Measurements from ENCODE around the gene DNMT1.
"Not testable (repeated sequence)": the region's sequence is repeated elsewhere in the genome, so short reads cannot be mapped to it uniquely, and the experiment has no call there.

Gene DNMT1

GRCh38 chr19:10220695-10221094 lies 25.9 kb upstream of the DNMT1 start:
- DNase-seq, result no peak

GRCh38 chr19:10219678-10220077 lies 24.9 kb upstream of the DNMT1 start:
- peak; percentile 36 for DNase-seq

GRCh38 chr19:10217085-10217484 lies 22.3 kb upstream of the DNMT1 start:
- no peak for DNase-seq

- no peak for DNase-seq
Observed at GRCh38 chr19:10214784-10215183, 20.0 kb upstream of the DNMT1 start.

- DNase-seq, result no peak
Observed at GRCh38 chr19:10211691-10212090, 16.9 kb upstream of the DNMT1 start.

- no peak for DNase-seq
Observed at GRCh38 chr19:10211061-10211460, 16.3 kb upstream of the DNMT1 start.

- DNase-seq, result no peak
Observed at GRCh38 chr19:10209315-10209714, 14.6 kb upstream of the DNMT1 start.

- DNase-seq, result no peak
Observed at GRCh38 chr19:10207026-10207425, 12.3 kb upstream of the DNMT1 start.

GRCh38 chr19:10206226-10206885 lies 11.6 kb upstream of the DNMT1 start:
- DNase-seq, result no peak

GRCh38 chr19:10205636-10206035 lies 10.9 kb upstream of the DNMT1 start:
- no peak for DNase-seq

- no peak for DNase-seq
Observed at GRCh38 chr19:10203686-10204085, 8.9 kb upstream of the DNMT1 start.

- DNase-seq, result no peak
Observed at GRCh38 chr19:10201176-10201575, 6.4 kb upstream of the DNMT1 start.

GRCh38 chr19:10200101-10200500 lies 5.3 kb upstream of the DNMT1 start:
- not testable (repeated sequence) for DNase-seq

- not testable (repeated sequence) for DNase-seq
Observed at GRCh38 chr19:10198889-10199644, 4.3 kb upstream of the DNMT1 start.

GRCh38 chr19:10195199-10195519 lies 406 bp upstream of the DNMT1 start:
- DNase-seq, result no peak

GRCh38 chr19:10193790-10194499 lies 808 bp downstream of the DNMT1 start:
- DNase-seq, result peak; percentile 42

- peak; percentile 34 for DNase-seq
Observed at GRCh38 chr19:10192922-10193321, 1.8 kb downstream of the DNMT1 start.

- DNase-seq, result no peak
Observed at GRCh38 chr19:10191347-10191746, 3.4 kb downstream of the DNMT1 start.

GRCh38 chr19:10190026-10190425 lies 4.7 kb downstream of the DNMT1 start:
- no peak for DNase-seq

GRCh38 chr19:10189616-10190015 lies 5.1 kb downstream of the DNMT1 start:
- DNase-seq, result peak; percentile 63

- DNase-seq, result no peak
Observed at GRCh38 chr19:10187315-10187714, 7.4 kb downstream of the DNMT1 start.

- DNase-seq, result no peak
Observed at GRCh38 chr19:10184636-10185035, 10.1 kb downstream of the DNMT1 start.

- no peak for DNase-seq
Observed at GRCh38 chr19:10183926-10184325, 10.8 kb downstream of the DNMT1 start.

GRCh38 chr19:10182847-10183246 lies 11.9 kb downstream of the DNMT1 start:
- DNase-seq, result no peak
